Cardiac muscle cell (in vitro differentiated cells and primary cell): ENCODE measurements around the gene CMTM7. TPM values are rescaled to one million over a fixed set of nuclear protein-coding genes. Genes with fewer than 3 reads are reported as not detected.

Experiments used
- DNase-seq, 2 donors: peaks; one replicate each; pipeline versions ENCODE4 v3.0.0 to v3.0.0-alpha.2; 2010 to 2017; ENCODE audit warnings: low read depth in 1 of 2, low spot score in 1 of 2
- H3K27ac ChIP-seq: fragments of 200-600 bp; sonication (generic); 2 replicates; pipeline ENCODE4 v1.5.1; 2016
- H3K27me3 ChIP-seq: fragments of 200-600 bp; sonication (generic); 2 replicates; pipeline ENCODE4 v1.6.0; 2016; ENCODE audit warnings: control low read depth
- H3K36me3 ChIP-seq: fragments of 200-600 bp; sonication (generic); 2 replicates; pipeline ENCODE4 v1.5.1; 2016; ENCODE audit warnings: control low read depth
- H3K4me1 ChIP-seq: fragments of 200-600 bp; sonication (generic); 2 replicates; pipeline ENCODE4 v1.8.1; 2017; ENCODE audit warnings: low read depth, mild to moderate bottlenecking, mixed run types
- H3K4me3 ChIP-seq: fragments of 200-600 bp; sonication (generic); 2 replicates; pipeline ENCODE4 v1.5.1; 2016; ENCODE audit warnings: mild to moderate bottlenecking
- H3K9me3 ChIP-seq: fragments of 200-600 bp; sonication (generic); 2 replicates; pipeline ENCODE4 v1.5.1; 2017; ENCODE audit warnings: low read depth, mild to moderate bottlenecking, control low read depth
- polyA plus RNA-seq: library from polyadenylated mRNA; unstranded; fragments of >200 nt; fragmentation: Nextera tagmentation; extraction: Ambion mirVana; gene quantifications from 2 replicates; pipeline ENCODE4 v1.2.1, GENCODE V29; 2016
- total RNA-seq: library from RNA; depleted of rRNA; stranded (reverse); fragments of >200 nt; gene quantifications from 2 replicates; pipeline ENCODE4 v1.2.3, GENCODE V29; 2016
- TF ChIP-seq, protein P1 (sequence below): IDR thresholded peaks from 2 replicates; pipeline ENCODE4 v1.5.1; 2012; ENCODE audit warnings: low read depth, mild to moderate bottlenecking, low read length

CMTM7 gene
- total and polyA plus RNA-seq, 2 experiments from 2014 or later = 24.2 to 42.4 TPM

- Histone ChIP-seq H3K36me3 (no peaks in the 10 kb centered on the region), H3K27ac (no peak overlapping the region), H3K27me3 (no peaks in the 10 kb centered on the region), H3K4me3 (no peak overlapping the region), H3K4me1 (peaks cover 4% of the 10 kb centered on the region), H3K9me3 (no peaks in the 10 kb centered on the region)
- DNase-seq = no peak
- TF ChIP-seq, protein P1, sequence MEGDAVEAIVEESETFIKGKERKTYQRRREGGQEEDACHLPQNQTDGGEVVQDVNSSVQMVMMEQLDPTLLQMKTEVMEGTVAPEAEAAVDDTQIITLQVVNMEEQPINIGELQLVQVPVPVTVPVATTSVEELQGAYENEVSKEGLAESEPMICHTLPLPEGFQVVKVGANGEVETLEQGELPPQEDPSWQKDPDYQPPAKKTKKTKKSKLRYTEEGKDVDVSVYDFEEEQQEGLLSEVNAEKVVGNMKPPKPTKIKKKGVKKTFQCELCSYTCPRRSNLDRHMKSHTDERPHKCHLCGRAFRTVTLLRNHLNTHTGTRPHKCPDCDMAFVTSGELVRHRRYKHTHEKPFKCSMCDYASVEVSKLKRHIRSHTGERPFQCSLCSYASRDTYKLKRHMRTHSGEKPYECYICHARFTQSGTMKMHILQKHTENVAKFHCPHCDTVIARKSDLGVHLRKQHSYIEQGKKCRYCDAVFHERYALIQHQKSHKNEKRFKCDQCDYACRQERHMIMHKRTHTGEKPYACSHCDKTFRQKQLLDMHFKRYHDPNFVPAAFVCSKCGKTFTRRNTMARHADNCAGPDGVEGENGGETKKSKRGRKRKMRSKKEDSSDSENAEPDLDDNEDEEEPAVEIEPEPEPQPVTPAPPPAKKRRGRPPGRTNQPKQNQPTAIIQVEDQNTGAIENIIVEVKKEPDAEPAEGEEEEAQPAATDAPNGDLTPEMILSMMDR = no peak
Measured at GRCh38 chr3:32410367-32411246, 19.0 kb downstream of the CMTM7 start.

GRCh38 chr3:32411442-32411841 is 19.8 kb downstream of the CMTM7 start:
- Histone ChIP-seq H3K27me3 (no peaks in the 10 kb centered on the region), H3K36me3 (no peaks in the 10 kb centered on the region), H3K4me3 (no peak overlapping the region), H3K4me1 (peaks cover 4% of the 10 kb centered on the region), H3K9me3 (no peaks in the 10 kb centered on the region), H3K27ac (no peak overlapping the region)
- TF ChIP-seq, protein P1 = no peak
- DNase-seq = no peak

- H3K4me3 ChIP-seq = no peak overlapping the region
- H3K4me1 ChIP-seq = peaks cover 4% of the 10 kb centered on the region
- H3K36me3 ChIP-seq = no peaks in the 10 kb centered on the region
- DNase-seq = no peak
- H3K27me3 ChIP-seq = no peaks in the 10 kb centered on the region
- H3K27ac ChIP-seq = no peak overlapping the region
- TF ChIP-seq, protein P1 = no peak
- no peaks in the 10 kb centered on the region for H3K9me3 ChIP-seq
Measured at GRCh38 chr3:32412887-32413286, 21.2 kb downstream of the CMTM7 start.

GRCh38 chr3:32413845-32414521 is 22.3 kb downstream of the CMTM7 start:
- no peak for DNase-seq
- H3K9me3 ChIP-seq = no peaks in the 10 kb centered on the region
- H3K36me3 ChIP-seq = no peaks in the 10 kb centered on the region
- H3K27me3 ChIP-seq = no peaks in the 10 kb centered on the region
- H3K4me3 ChIP-seq = no peak overlapping the region
- no peak overlapping the region for H3K27ac ChIP-seq
- TF ChIP-seq, protein P1 = no peak
- peaks cover 4% of the 10 kb centered on the region for H3K4me1 ChIP-seq

GRCh38 chr3:32414522-32415202 is 23.0 kb downstream of the CMTM7 start:
- Histone ChIP-seq H3K27ac (no peak overlapping the region), H3K4me1 (peaks cover 6% of the 10 kb centered on the region)

More at GRCh38 chr3:32414522-32415202, 23.0 kb downstream of the CMTM7 start:
- peak in 1 of 2 donors; percentile 94 for DNase-seq
- Histone ChIP-seq H3K36me3 (no peaks in the 10 kb centered on the region), H3K9me3 (no peaks in the 10 kb centered on the region), H3K27me3 (no peaks in the 10 kb centered on the region), H3K4me3 (no peak overlapping the region)
- TF ChIP-seq, protein P1 = no peak
